Cardiac septum (tissue), 1 donor: ENCODE results near the gene KLHDC10. TPM values are rescaled to one million over a fixed set of nuclear protein-coding genes. Genes with fewer than 3 reads are reported as not detected.
"Not testable (repeated sequence)": the region's sequence is repeated elsewhere in the genome, so short reads cannot be mapped to it uniquely, and the experiment has no call there.

Experiments used
- DNase-seq: peaks from one replicate; pipeline ENCODE4 v3.0.0-alpha.2; 2020; ENCODE audit warnings: low spot score
- intact Hi-C: fragments of 100-400 bp; cut with DNase I; formaldehyde crosslinking; loops from one replicate; pipeline ENCODE4 v1.14.0; 2022
- total RNA-seq: library from RNA; stranded (reverse); fragmentation: NEBNext Ultra II Directional; extraction: Animal tissue kit (Norgen Biotek cat#: 25700); gene quantifications from one replicate; pipeline ENCODE4 v1.2.1, GENCODE V29; 2021
- donor health status: DM: no; HTN: no; CAD: no.

The KLHDC10 gene
- total RNA-seq, 1 donor from 2014 or later, result 22.5 TPM

- no peak for DNase-seq
- intact Hi-C loops, result no loop called here
Measured at GRCh38 chr7:130112662-130113425, 42.5 kb downstream of the KLHDC10 start.

DNA sequence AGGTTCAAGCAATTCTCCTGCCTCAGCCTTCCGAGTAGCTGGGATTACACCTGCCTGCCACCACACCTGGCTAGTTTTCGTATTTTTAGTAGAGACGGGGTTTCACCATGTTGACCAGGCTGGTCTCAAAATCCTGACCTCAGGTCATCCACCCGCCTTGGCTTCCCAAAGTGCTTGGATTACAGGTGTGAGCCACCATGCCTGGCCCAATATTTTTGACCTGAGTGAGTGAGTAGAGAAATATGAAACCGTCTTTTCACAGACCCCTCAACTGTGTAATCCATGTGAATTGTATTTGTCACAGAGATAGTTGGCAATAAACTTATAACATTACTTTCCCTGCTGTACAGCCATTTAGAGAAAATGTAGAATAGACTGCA is 43.1 kb downstream of the KLHDC10 start:
- intact Hi-C loops, DNase-seq: not testable (repeated sequence)

DNA sequence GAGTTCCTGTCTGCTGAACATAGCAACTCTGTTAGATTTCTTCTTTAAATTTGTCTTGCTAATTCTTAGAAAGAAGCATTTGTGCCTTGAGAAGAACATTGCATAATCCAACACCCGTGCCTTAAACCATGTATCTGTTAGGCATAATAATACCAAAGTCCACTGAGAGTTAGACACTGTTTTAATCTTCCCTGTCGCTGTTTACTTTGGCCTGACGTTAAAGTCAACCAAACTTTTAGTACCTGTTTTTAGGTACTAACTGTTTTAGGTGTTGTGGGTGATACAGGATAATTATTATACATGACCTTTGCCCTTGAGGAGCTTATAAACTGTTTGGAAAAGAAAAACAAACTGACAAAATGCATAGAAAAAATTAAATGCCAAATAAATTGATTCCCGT is 43.6 kb downstream of the KLHDC10 start:
- intact Hi-C loops, result no loop called here
- DNase-seq, result no peak

DNA sequence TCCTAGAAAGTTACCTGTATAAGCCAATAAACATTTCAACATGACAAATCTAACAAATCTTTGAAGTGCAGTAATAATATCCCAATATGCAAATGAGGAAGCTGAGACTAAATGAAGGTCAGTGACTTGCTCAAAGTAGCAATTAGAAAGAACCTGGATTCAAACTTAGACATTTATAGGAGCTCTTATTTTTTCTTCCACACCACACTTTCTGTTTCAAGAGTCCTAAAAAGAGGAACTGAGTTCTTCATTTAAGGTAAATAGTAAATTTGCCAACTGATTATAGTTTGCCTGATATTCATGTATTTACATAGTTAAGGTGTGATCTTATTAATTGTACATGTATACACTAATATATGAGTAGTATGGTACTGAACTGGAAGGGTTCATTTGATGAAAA is 44.0 kb downstream of the KLHDC10 start:
- intact Hi-C loops, result no loop called here
- no peak for DNase-seq

DNA sequence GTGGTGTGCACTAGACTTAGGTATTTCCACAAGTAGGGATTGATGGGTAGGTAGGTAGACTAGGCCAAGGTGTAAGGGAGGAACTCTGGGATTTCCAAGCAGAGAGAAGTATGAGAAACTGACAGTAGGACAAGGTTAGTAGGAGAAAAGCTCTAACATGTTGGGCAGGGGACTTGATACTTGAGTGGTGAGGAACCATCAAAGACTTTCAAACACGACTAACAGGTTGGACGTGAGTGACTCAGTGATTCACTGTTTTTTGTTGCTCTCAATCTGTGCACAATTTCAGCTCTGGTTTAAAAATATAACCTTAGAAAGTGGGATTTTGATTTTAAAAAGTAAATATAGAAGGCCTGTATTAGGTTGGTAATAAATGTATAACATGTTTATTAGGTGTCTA is 44.4 kb downstream of the KLHDC10 start:
- DNase-seq, result no peak
- intact Hi-C loops, result no loop called here

GRCh38 chr7:130118294-130118693 is 48.0 kb downstream of the KLHDC10 start:
- no peak for DNase-seq
- intact Hi-C loops, result no loop called here

- intact Hi-C loops, result no loop called here
- DNase-seq, result no peak
Measured at GRCh38 chr7:130118801-130119200, 48.5 kb downstream of the KLHDC10 start.

DNA sequence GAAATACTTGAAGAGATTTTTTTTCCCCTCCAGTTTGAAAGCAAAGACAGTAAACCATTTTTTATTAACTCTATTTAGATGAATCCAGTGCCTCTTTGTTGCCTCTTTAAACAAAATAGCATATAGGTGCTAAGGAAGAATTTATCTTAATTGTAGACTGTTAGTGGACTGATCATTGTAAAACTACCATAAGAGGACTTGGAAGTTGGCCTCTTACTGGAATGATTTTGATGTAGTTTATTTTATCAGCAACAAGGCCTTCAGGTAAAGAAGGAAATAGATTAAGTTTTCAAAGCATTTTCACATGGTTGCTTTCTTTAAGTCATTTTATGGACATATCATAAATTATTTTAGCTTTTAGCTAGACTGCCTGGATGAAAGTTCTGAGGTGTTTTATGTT is 53.2 kb downstream of the KLHDC10 start:
- no peak for DNase-seq
- intact Hi-C loops, result no loop called here

- no peak for DNase-seq
- intact Hi-C loops, result no loop called here
Measured at GRCh38 chr7:130124711-130125110, 54.4 kb downstream of the KLHDC10 start.

- intact Hi-C loops, DNase-seq: not testable (repeated sequence)
Measured at GRCh38 chr7:130126840-130127239, 56.5 kb downstream of the KLHDC10 start.

DNA sequence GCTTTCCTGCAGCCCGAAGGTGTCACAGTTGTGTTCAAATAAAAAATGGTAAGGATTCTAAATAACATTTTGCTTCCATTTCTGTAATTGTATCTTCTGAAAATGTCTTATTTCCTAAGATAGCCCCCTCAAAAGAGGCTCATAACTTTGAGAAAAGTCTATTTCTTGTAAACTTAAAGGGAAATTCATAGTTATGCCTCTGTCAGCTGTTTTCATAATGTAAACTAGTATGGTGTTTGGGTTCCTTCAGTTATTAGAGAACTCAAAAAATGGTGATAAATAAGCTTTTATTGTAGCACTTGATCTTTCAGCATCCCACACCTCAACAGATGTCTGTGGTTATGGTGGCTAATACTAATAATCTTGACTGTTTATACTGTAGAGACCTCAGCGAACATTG is 57.1 kb downstream of the KLHDC10 start:
- no peak for DNase-seq
- intact Hi-C loops, result no loop called here

DNA sequence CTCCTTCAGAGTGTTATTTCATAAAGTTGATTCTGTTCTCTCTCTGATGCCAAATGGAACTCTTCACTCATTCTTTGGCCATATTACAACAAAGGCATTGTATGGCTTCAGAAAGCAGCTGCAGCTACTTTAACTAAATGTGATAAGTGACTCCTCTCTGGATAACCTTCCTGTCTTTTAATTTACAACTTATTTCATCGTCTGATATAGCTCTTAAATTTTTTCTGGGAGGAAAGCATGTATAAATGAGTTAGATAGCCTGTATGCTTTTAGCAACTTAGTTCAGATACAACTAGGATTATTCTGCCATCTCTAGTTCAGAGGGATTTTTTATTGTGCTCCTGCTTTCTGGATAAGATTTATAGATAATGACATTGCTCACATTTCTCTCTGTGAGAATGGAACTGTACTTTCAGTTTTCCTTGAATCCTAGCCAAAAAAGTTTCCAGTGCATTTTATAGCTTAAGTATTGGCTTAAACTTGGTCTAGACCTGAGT is 57.5 kb downstream of the KLHDC10 start:
- intact Hi-C loops, result no loop called here
- no peak for DNase-seq

DNA sequence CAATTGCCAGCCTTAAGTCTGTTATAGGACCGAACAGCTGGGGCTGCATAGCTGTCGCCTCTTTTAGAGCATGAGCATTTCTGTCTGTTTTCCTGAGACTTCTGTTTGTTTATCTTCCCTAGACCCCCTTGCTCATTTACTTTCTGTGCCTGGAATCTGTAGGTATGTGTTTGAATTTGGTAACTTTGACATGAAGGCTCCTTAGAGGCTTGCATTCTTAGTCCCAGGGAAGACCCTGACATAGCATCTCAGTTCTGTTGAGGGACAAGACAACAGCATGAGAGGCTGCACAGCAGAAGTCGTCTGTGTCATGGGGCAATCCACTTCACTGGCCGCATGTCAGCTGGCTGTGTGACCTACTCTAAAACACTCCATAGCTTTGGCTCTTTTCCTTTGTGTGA is 58.7 kb downstream of the KLHDC10 start:
- intact Hi-C loops, result no loop called here
- no peak for DNase-seq

DNA sequence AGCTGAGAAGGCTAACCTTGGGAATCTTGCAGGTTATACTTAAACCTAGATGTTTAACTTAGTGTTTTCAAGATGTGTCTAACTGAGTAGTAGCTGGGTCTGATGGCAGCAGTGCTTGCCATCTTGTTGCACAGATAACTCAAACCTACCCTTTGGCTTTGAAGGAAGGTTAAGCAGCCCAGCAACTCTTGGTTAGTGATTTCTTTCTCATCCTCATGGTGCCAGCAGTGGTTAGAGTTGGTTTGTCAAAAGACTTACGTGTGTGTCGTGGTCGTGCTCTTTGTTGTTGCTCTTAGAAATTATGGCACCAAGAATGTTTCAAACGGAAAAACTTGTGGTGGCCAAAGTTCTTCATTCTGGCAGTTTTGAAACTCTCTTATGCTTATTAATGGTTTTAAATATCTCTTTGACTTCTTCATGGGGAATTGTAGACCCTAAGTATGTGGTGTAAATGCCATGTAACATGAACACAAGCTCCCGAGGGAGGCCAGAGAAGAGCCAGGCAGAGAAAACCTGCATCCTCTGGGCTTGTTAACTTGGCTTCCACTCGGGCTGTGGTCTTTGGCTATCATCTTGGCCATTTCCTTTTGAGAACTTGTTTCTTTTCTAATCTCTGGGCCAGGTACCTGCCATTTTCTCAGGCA is 61.0 kb downstream of the KLHDC10 start:
- DNase-seq, result no peak
- intact Hi-C loops, result no loop called here

DNA sequence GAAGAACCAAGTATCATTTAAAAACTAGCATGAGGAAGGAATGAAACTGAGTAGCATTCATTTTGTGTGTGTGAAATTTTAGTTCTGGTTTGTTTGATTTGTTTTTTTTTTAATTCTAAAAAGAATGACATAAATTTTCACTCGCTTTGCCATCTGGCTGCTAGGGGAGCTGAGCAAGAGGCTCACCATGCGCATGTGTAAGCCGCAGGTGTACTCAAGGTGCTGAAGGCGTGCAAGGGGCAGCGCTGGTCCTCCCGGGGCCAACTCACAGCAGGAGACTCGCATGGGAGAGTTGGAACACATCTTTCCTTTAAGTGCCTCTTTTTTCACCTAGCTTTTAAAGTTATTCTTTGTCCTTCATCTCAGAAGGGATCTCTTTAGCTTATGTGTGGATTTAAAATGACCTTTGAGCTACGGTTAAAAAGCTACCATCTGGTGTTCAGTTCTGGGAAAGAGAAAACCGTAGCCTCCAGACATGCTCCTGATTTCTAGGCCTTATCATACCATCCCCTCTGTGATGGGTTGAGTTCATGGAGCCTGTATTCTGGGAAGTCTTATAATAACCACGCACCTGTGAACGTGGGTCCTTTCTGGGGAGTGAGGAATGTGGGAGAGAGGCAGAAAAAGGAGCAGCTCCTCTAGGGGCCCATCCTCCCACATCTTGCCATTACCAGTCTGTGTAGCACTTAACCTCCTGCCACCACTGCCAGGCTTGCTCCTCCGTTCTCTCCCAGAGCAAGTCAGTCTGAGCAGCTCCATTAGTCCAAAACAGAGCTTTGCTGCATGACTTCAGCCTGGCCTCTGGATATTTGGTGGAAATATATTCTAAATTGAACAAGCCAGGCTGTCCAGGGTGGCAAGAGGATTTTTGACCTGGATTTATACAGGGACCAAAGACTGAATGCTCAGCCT is 61.9 kb downstream of the KLHDC10 start:
- intact Hi-C loops, result no loop called here
- DNase-seq, result no peak

DNA sequence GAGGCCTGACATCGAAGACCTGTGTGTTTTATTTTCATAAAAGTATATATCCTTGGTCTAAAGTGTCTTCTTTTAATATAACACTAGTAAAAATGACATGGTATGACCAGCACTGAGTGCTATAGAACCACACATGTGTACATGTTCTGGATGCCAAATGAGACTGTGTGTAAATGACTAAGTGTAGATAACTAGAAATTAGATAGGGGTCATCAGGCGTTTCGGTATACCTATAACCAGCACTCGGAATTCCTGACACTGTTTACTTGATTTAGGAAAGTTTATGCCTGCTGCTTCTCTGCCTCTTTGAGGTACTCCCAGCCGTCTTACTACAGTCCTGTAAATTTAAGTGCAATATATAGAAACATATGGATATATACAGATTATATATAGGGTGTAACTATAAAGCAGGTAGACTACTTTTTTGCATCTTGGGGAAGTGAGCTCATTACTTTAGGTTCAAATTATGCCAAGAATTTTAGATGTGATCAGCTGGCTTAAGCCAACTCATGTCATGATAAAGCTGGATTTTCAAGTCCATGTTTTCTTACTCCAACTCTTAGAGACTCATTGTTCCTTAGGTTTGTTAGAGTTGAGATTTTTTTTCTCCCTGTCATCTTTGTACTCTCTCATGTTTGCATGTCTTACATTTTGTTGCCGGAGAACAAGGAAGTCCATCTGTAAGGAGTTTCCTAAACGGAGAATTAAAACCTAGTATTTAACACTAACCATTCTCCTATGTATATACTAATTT is 62.9 kb downstream of the KLHDC10 start:
- no peak for DNase-seq
- intact Hi-C loops, result no loop called here

- DNase-seq, result no peak
- intact Hi-C loops, result no loop called here
Measured at GRCh38 chr7:130134106-130134636, 63.8 kb downstream of the KLHDC10 start.

GRCh38 chr7:130134726-130135125 is 64.4 kb downstream of the KLHDC10 start:
- intact Hi-C loops, result no loop called here
- no peak for DNase-seq
